T-cell (primary cell): ENCODE results near the gene SORCS3. TPM values are rescaled to one million over a fixed set of nuclear protein-coding genes. Genes with fewer than 3 reads are reported as not detected.

Experiments
- ATAC-seq, 4 experiments: fragments of 200-7000 bp in 3 of 4; fragments of 150-1000 bp in 1 of 4; cut with Tn5 transposase; replicated peaks in 1 of 4; 1 replicate in 3 of 4; 2 replicates in 1 of 4; pipeline ENCODE4 v1.10.0; 2021; ENCODE audit warnings: moderate library complexity in 3 of 4, mild to moderate bottlenecking in 2 of 4, moderate number of reproducible peaks in 1 of 4
- CTCF ChIA-PET, 2 donors: fragments of 300-600 bp; sonication (Branson Sonifier 250); formaldehyde crosslinking; loops; one replicate each; lab custom pipeline; 2022; ENCODE audit warnings: antibody characterized with exemption in 2 of 2; lab: Charles Lee
- POLR2A ChIA-PET, 2 donors: fragments of 300-600 bp; sonication (Branson Sonifier 250); formaldehyde crosslinking; loops; one replicate each; lab custom pipeline; 2022; ENCODE audit warnings: antibody characterized with exemption in 2 of 2; lab: Charles Lee
- DNase-seq, 35 experiments: peaks; one replicate each; pipeline versions ENCODE4 v3.0.0 to v3.0.0-alpha.2; 2013 to 2023
- H3K27ac ChIP-seq: one replicate; pipeline ENCODE4 v1.5.1; 2013; ENCODE audit warnings: low read length
- H3K27me3 ChIP-seq, 2 experiments: replicated peaks in 1 of 2; 1 replicate in 1 of 2; 2 replicates in 1 of 2; pipeline versions ENCODE4 v1.6.1 to v1.7.0; 2013; ENCODE audit warnings: low read length in 1 of 2, mixed read lengths in 1 of 2; ENCODE audit not compliant: control insufficient read depth in 2 of 2, insufficient read depth in 2 of 2; ENCODE audit errors: extremely low read depth in 1 of 2
- H3K36me3 ChIP-seq, 2 donors: 1 replicate in 1 of 2; 2 replicates in 1 of 2; pipeline versions ENCODE4 v1.6.1 to v1.7.0; 2013; ENCODE audit warnings: low read length in 1 of 2; ENCODE audit not compliant: control insufficient read depth in 2 of 2, insufficient read depth in 1 of 2; ENCODE audit errors: extremely low read depth in 1 of 2
- H3K4me1 ChIP-seq, 2 experiments: 1 replicate in 1 of 2; 2 replicates in 1 of 2; pipeline versions ENCODE4 v1.6.1 to v1.7.0; 2013; ENCODE audit warnings: low read length in 2 of 2, mixed read lengths in 1 of 2; ENCODE audit not compliant: insufficient read depth in 2 of 2, control insufficient read depth in 1 of 2; ENCODE audit errors: extremely low read depth in 1 of 2
- H3K4me3 ChIP-seq, 2 donors: 1 replicate in 1 of 2; 2 replicates in 1 of 2; pipeline versions ENCODE4 v1.5.1 to v1.7.0; 2013; ENCODE audit warnings: mild to moderate bottlenecking in 2 of 2, low read length in 1 of 2, moderate library complexity in 1 of 2; ENCODE audit not compliant: control insufficient read depth in 1 of 2; ENCODE audit errors: extremely low read depth in 1 of 2
- H3K9me3 ChIP-seq: 2 replicates; pipeline ENCODE4 v1.7.0; 2013
- H3K27ac Mint-ChIP-seq, 2 donors: one replicate each; pipeline ENCODE4 v1.8.0; 2020 to 2021; ENCODE audit warnings: mild to moderate bottlenecking in 2 of 2, mixed read lengths in 2 of 2
- H3K27me3 Mint-ChIP-seq, 2 donors: one replicate each; pipeline ENCODE4 v1.8.0; 2021 to 2022; ENCODE audit warnings: mixed read lengths in 2 of 2
- H3K36me3 Mint-ChIP-seq: one replicate; pipeline ENCODE4 v1.8.0; 2021; ENCODE audit warnings: mixed read lengths
- H3K4me1 Mint-ChIP-seq, 3 donors: one replicate each; pipeline ENCODE4 v1.8.0; 2020 to 2022; ENCODE audit warnings: mixed read lengths in 3 of 3, mild to moderate bottlenecking in 1 of 3
- H3K4me3 Mint-ChIP-seq, 3 donors: one replicate each; pipeline ENCODE4 v1.8.0; 2020 to 2022; ENCODE audit warnings: mild to moderate bottlenecking in 3 of 3, mixed read lengths in 3 of 3, moderate library complexity in 3 of 3
- H3K9me3 Mint-ChIP-seq, 3 donors: one replicate each; pipeline ENCODE4 v1.8.0; 2020 to 2022; ENCODE audit warnings: mixed read lengths in 3 of 3
- WGBS: methylation state at CpG from one replicate; pipeline ENCODE4 v1.1.5; 2013; ENCODE audit warnings: missing lambda C conversion rate; ENCODE audit not compliant: insufficient coverage; 5-methylcytosine and 5-hydroxymethylcytosine counted together
- total RNA-seq, 35 experiments: library from RNA in 6 of 35; stranded (reverse) in 6 of 35; fragments of 120-200 nt in 1 of 35; gene quantifications; one replicate each; pipeline versions ENCODE4 v1.2.1 to v1.2.4 and lab custom pipeline; 2013 to 2026

SORCS3 gene
- total RNA-seq, 5 donors from 2014 or later (not counting 1 experiment from before 2014, with no cell fraction given), result 0.03 to 1.8 (median 0.50) TPM; not detected in 1

DNA sequence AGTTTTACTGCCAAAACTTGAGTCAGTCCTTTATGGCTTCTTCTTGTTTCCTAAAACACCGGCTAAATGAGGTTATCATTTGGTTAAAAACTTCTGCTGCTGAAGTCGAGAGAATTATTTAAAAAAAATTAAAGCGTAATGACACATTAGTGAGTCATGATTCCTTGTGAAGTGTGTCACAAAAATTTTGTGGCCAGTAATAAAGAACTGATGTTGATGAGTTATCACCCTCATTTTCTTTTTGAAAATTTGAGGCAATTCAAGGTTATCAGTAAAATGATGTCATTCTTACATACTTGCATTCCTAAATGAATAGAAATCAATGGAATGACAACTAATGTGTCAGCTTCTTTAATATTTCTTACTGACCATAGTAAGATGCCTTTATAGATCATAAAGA, 427.4 kb downstream of the SORCS3 start:
- Mint-ChIP-seq H3K9me3 (no peaks in the 10 kb centered on the region), H3K4me1 (no peaks in the 10 kb centered on the region), H3K27me3 (no peaks in the 10 kb centered on the region), H3K27ac (no peak overlapping the region), H3K36me3 (no peaks in the 10 kb centered on the region), H3K4me3 (no peak overlapping the region)
- ATAC-seq (no peak), DNase-seq (no peak)
- Histone ChIP-seq H3K4me3 (no peak overlapping the region), H3K9me3 (no peaks in the 10 kb centered on the region), H3K27ac (no peak overlapping the region), H3K36me3 (no peaks in the 10 kb centered on the region), H3K27me3 (no peaks in the 10 kb centered on the region), H3K4me1 (no peaks in the 10 kb centered on the region)
- POLR2A ChIA-PET, result no interaction called here
- WGBS, result 81% methylated on average over 3 of the region's 3 CpGs
- CTCF ChIA-PET, result no interaction called here

DNA sequence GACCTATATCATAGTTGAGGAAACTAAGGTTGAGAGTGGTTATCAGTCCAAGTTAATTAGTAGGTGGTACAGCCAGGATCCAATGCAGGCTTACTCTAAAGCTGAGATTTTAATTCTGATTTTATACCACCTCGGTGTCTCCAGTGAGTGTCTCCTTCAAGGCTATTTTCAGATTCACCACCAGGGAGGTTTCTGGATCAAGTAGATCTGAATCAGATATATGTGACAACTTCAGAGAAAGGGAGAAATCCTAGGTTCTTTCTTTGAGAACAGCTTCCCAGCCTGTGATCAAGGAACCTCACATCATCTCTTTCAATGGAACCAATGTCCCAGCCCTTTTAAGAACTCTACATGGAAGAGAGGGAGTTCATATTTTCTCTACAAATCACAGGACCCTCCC, 429.2 kb downstream of the SORCS3 start:
- ChIA-PET POLR2A (no interaction called here), CTCF (no interaction called here)
- no CpG with 5 or more reads among the region's 1 CpG for WGBS
- H3K9me3 ChIP-seq, result no peaks in the 10 kb centered on the region
- no peak overlapping the region for H3K27ac ChIP-seq
- H3K36me3 ChIP-seq, result no peaks in the 10 kb centered on the region
- no peak for DNase-seq
- Mint-ChIP-seq H3K4me1 (no peaks in the 10 kb centered on the region), H3K36me3 (no peaks in the 10 kb centered on the region), H3K9me3 (no peaks in the 10 kb centered on the region), H3K27me3 (no peaks in the 10 kb centered on the region), H3K27ac (no peak overlapping the region), H3K4me3 (no peak overlapping the region)
- ATAC-seq, result no peak
- no peak overlapping the region for H3K4me3 ChIP-seq
- H3K27me3 ChIP-seq, result no peaks in the 10 kb centered on the region
- H3K4me1 ChIP-seq, result no peaks in the 10 kb centered on the region

DNA sequence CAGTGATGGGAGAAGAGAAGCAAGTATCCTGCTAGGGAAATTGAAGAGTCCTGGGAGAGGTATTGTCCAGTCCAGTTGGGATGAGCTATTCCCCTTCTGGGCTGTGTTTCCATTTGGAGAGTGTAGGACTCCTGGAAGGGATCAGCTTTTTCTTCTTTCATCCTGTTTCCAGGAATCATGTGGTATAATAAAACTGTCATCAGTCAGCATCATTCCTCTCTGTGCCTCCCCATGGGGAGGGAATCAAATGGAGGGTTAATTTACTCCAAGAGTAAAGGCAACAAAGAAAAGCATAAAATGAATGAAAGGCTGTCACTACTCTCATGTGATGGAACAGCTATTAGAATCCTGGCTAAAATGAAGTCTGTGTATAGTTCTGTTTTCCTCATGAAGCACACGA, 429.9 kb downstream of the SORCS3 start:
- no peaks in the 10 kb centered on the region for H3K9me3 ChIP-seq
- Mint-ChIP-seq H3K9me3 (no peaks in the 10 kb centered on the region), H3K36me3 (no peaks in the 10 kb centered on the region), H3K27ac (no peak overlapping the region), H3K4me1 (no peaks in the 10 kb centered on the region), H3K4me3 (no peak overlapping the region), H3K27me3 (no peaks in the 10 kb centered on the region)
- no peak overlapping the region for H3K27ac ChIP-seq
- H3K4me3 ChIP-seq, result no peak overlapping the region
- WGBS, result 20% methylated on average over 1 of the region's 1 CpG
- DNase-seq (no peak), ATAC-seq (no peak)
- ChIA-PET POLR2A (no interaction called here), CTCF (no interaction called here)
- H3K36me3 ChIP-seq, result no peaks in the 10 kb centered on the region
- H3K27me3 ChIP-seq, result no peaks in the 10 kb centered on the region
- H3K4me1 ChIP-seq, result no peaks in the 10 kb centered on the region

- Histone ChIP-seq H3K4me1 (no peaks in the 10 kb centered on the region), H3K36me3 (no peaks in the 10 kb centered on the region), H3K4me3 (no peak overlapping the region), H3K27ac (no peak overlapping the region), H3K27me3 (no peaks in the 10 kb centered on the region), H3K9me3 (no peaks in the 10 kb centered on the region)
- Mint-ChIP-seq H3K4me1 (no peaks in the 10 kb centered on the region), H3K27me3 (no peaks in the 10 kb centered on the region), H3K36me3 (no peaks in the 10 kb centered on the region), H3K4me3 (no peak overlapping the region), H3K9me3 (no peaks in the 10 kb centered on the region), H3K27ac (no peak overlapping the region)
- 74% methylated on average over 5 of the region's 5 CpGs for WGBS
- POLR2A ChIA-PET, result no interaction called here
- ATAC-seq (no peak), DNase-seq (no peak)
- CTCF ChIA-PET, result no interaction called here
Observed at GRCh38 chr10:105071980-105072379, 430.9 kb downstream of the SORCS3 start.

GRCh38 chr10:105073999-105074398, 432.9 kb downstream of the SORCS3 start:
- H3K27ac Mint-ChIP-seq, result no peak overlapping the region
- CTCF ChIA-PET, result no interaction called here
- H3K4me1 Mint-ChIP-seq, result no peaks in the 10 kb centered on the region
- WGBS, result no CpG with 5 or more reads among the region's 4 CpGs
- Histone ChIP-seq H3K4me1 (no peaks in the 10 kb centered on the region), H3K9me3 (no peaks in the 10 kb centered on the region), H3K4me3 (no peak overlapping the region), H3K36me3 (no peaks in the 10 kb centered on the region), H3K27me3 (no peaks in the 10 kb centered on the region), H3K27ac (no peak overlapping the region)
- H3K9me3 Mint-ChIP-seq, result no peaks in the 10 kb centered on the region
- ATAC-seq (no peak), DNase-seq (no peak)
- no peaks in the 10 kb centered on the region for H3K36me3 Mint-ChIP-seq
- POLR2A ChIA-PET, result no interaction called here
- H3K4me3 Mint-ChIP-seq, result no peak overlapping the region
- H3K27me3 Mint-ChIP-seq, result no peaks in the 10 kb centered on the region

- Mint-ChIP-seq H3K4me3 (no peak overlapping the region), H3K9me3 (no peaks in the 10 kb centered on the region), H3K27ac (no peak overlapping the region), H3K36me3 (no peaks in the 10 kb centered on the region), H3K27me3 (no peaks in the 10 kb centered on the region), H3K4me1 (no peaks in the 10 kb centered on the region)
- no peaks in the 10 kb centered on the region for H3K36me3 ChIP-seq
- WGBS, result no CpG with 5 or more reads among the region's 1 CpG
- ChIA-PET CTCF (no interaction called here), POLR2A (no interaction called here)
- no peak overlapping the region for H3K4me3 ChIP-seq
- H3K9me3 ChIP-seq, result no peaks in the 10 kb centered on the region
- DNase-seq (no peak), ATAC-seq (no peak)
- H3K4me1 ChIP-seq, result no peaks in the 10 kb centered on the region
- no peak overlapping the region for H3K27ac ChIP-seq
- H3K27me3 ChIP-seq, result no peaks in the 10 kb centered on the region
Observed at GRCh38 chr10:105075031-105075430, 433.9 kb downstream of the SORCS3 start.

GRCh38 chr10:105085980-105086379, 444.9 kb downstream of the SORCS3 start:
- no peak overlapping the region for H3K27ac Mint-ChIP-seq
- Histone ChIP-seq H3K4me1 (no peaks in the 10 kb centered on the region), H3K36me3 (no peaks in the 10 kb centered on the region), H3K27ac (no peak overlapping the region), H3K27me3 (no peaks in the 10 kb centered on the region), H3K9me3 (no peaks in the 10 kb centered on the region), H3K4me3 (no peak overlapping the region)
- no peak for ATAC-seq
- H3K4me1 Mint-ChIP-seq, result no peaks in the 10 kb centered on the region
- peaks cover 0 to 4% of the 10 kb centered on the region in 2 donors for H3K27me3 Mint-ChIP-seq
- CTCF ChIA-PET, result no interaction called here
- H3K9me3 Mint-ChIP-seq, result peaks cover 0 to 8% (median 0%) of the 10 kb centered on the region in 3 donors
- WGBS, result 80% methylated on average over 1 of the region's 2 CpGs
- DNase-seq, result no peak
- no peaks in the 10 kb centered on the region for H3K36me3 Mint-ChIP-seq
- POLR2A ChIA-PET, result no interaction called here
- H3K4me3 Mint-ChIP-seq, result no peak overlapping the region
